HG02973 (cell line): ENCODE results near the gene ST7L.

Source experiments
- ATAC-seq: cut with Tn5 transposase; IDR thresholded peaks from one replicate; pipeline ENCODE4 v1.9.1; 2021; ENCODE audit warnings: moderate library complexity; ENCODE audit not compliant: unreplicated experiment

The ST7L gene

DNA sequence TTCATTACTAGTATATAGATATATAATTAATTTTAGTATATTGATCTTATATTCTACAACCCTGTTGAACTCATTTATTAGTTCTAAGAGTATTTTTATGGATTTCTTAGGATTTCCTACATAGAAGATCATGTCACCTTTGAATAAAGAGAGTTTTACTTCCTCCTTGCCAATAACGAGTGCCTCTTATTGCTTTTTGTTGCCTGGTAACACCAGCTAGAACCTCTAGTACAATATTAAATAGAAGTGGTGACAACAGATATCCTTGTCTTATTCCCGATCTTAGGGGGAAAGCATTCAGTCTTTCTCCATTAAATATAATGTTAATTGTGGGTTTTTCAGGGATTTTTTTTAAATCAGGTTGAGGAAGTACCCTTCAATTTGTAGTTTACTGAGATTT, 69.4 kb downstream of the ST7L start:
- ATAC-seq: no peak

- no peak for ATAC-seq
Measured at GRCh38 chr1:112548547-112548946, 70.4 kb downstream of the ST7L start.

DNA sequence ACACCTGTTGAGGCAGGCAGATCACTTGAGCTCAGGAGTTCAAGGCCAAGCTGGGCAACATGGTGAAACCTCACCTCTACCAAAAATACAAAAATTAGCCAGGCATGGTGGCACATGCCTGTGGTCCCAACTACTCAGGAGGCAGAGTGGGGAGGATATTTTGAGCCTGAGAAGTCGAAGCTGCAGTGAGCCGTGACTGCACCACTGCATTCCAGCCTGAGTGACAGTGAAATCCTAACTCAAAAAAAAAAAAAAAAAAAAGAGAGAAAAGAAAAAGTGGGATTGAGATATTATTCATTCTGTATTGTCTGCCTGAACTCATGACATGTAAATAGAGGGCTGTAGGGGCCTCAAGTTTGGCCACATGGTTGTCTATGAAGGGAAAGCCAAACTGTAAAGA, 72.9 kb downstream of the ST7L start:
- ATAC-seq: no peak

GRCh38 chr1:112544751-112545150, 74.2 kb downstream of the ST7L start:
- ATAC-seq: no peak

- no peak for ATAC-seq
Measured at GRCh38 chr1:112544011-112544688, 74.8 kb downstream of the ST7L start.

- ATAC-seq: no peak
Measured at GRCh38 chr1:112542206-112542973, 76.6 kb downstream of the ST7L start.

GRCh38 chr1:112541299-112541698, 77.6 kb downstream of the ST7L start:
- ATAC-seq: no peak

GRCh38 chr1:112540226-112540794, 78.6 kb downstream of the ST7L start:
- no peak for ATAC-seq

DNA sequence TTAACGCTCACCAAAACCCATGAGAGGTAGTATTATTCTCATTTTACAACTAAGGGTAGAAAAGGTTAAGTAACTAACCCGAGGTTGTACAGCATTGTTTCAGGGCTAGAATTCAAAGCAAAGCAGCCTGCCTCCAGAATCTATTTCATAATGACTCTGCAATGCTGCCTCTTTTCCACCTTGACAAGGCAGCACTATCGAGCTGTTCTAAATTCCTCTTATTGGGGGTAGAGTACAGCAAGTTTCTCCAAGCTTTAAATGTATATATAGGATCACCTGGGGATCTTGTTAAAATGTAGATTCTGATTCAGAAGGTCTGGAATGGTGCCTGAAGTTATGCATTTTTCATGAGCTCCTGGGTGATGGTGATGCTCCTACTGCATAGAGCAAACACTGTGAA, 80.1 kb downstream of the ST7L start:
- ATAC-seq: no peak

- no peak for ATAC-seq
Measured at GRCh38 chr1:112537456-112537855, 81.5 kb downstream of the ST7L start.

GRCh38 chr1:112536561-112536960, 82.4 kb downstream of the ST7L start:
- no peak for ATAC-seq

GRCh38 chr1:112533029-112533428, 85.9 kb downstream of the ST7L start:
- no peak for ATAC-seq

- no peak for ATAC-seq
Measured at GRCh38 chr1:112532064-112532463, 86.9 kb downstream of the ST7L start.

- no peak for ATAC-seq
Measured at GRCh38 chr1:112530832-112531231, 88.1 kb downstream of the ST7L start.

- no peak for ATAC-seq
Measured at GRCh38 chr1:112529301-112529700, 89.6 kb downstream of the ST7L start.

DNA sequence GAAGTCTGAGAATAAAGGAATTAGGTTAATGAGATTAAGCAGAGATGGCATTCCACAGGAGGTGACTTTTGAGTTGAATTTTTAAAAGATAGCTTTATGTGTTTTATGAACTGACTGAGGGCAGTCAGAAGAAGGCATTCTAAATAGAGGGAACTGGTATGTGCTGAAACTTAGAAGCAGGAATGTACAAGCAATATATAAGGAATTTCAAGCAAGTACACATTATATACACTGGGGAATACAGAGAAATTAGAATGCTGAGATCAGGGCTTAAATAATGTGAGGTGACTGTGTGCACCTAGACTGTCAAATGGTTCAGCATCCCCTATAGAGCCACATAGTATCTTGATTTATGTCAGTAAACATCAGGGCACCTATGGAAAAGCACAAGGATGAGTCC, 90.9 kb downstream of the ST7L start:
- no peak for ATAC-seq

- no peak for ATAC-seq
Measured at GRCh38 chr1:112527266-112528010, 91.5 kb downstream of the ST7L start.

GRCh38 chr1:112524986-112525385, 94.0 kb downstream of the ST7L start:
- no peak for ATAC-seq

DNA sequence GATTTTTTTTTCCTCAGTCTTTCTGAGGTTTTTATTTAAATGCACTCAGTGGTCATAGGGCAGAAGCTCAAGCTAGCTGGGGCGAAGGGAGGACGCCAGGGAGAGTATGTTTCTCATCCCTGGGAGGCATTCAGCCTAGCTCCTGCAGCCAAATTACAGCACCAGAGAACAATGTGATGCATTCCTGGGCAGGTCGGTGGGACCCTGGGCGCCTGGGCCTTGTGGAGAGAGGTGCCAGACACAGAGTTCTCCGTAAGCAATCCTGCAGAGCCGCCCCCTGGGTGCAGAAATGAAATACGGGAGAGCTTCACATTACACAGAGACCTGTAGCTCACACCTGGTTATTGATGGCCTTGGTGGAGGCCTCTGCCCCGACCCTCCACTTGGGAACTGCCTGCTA, 94.7 kb downstream of the ST7L start:
- ATAC-seq: no peak

DNA sequence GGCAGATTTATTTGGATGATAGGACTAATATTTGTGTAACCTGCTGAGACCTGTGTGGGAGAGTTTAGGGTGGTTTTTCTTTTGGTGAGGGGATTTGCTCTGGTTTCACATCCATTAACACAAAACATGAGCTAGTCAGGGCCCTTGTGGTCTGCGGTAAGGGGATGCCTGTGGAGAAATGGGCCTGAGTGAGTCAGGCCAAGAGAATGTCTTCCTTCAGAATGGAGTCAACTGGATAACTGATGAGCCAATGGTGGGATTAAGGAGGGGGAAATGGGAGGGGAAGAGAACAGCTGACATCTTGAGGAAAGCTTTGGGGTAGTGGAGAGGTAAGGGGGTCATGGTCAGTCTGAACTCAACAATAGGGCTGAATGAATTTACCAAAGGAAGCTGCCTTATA, 96.3 kb downstream of the ST7L start:
- ATAC-seq: no peak

- no peak for ATAC-seq
Measured at GRCh38 chr1:112520166-112520565, 98.8 kb downstream of the ST7L start.

GRCh38 chr1:112518186-112518585, 100.8 kb downstream of the ST7L start:
- no peak for ATAC-seq
